ENCODE measurements around the gene GRIK5.

The GRIK5 gene

GRCh38 chr19:42097461-42097860 lies 27.5 kb upstream of the GRIK5 start:
- no peak for TF ChIP-seq MYC (IDR thresholded peaks at IDR 0.05; ENCODE audit: low read depth, low read length)
- no peak for TF ChIP-seq POLR2A (IDR thresholded peaks at IDR 0.05; ENCODE audit: extremely low read depth, insufficient read length)
- no peak for TF ChIP-seq MAX (IDR thresholded peaks at IDR 0.05; ENCODE audit: low read depth, low read length)
- no peak for TF ChIP-seq CTCF (IDR thresholded peaks at IDR 0.05; ENCODE audit: low read depth, low read length)
- H3K4me3 ChIP-seq (ENCODE audit: low read depth, low read length): no peak overlapping the region
- no peak for DNase-seq (ENCODE audit: low read depth)

GRCh38 chr19:42096255-42096837 lies 26.3 kb upstream of the GRIK5 start:
- no peak overlapping the region for H3K4me3 ChIP-seq (ENCODE audit: low read depth, low read length)
- no peak for DNase-seq (ENCODE audit: low read depth)
- TF ChIP-seq CTCF (IDR thresholded peaks at IDR 0.05; ENCODE audit: low read depth, low read length): no peak
- no peak for TF ChIP-seq MAX (IDR thresholded peaks at IDR 0.05; ENCODE audit: low read depth, low read length)
- no peak for TF ChIP-seq MYC (IDR thresholded peaks at IDR 0.05; ENCODE audit: low read depth, low read length)
- no peak for TF ChIP-seq POLR2A (IDR thresholded peaks at IDR 0.05; ENCODE audit: extremely low read depth, insufficient read length)

GRCh38 chr19:42095814-42096230 lies 25.8 kb upstream of the GRIK5 start:
- TF ChIP-seq MYC (IDR thresholded peaks at IDR 0.05; ENCODE audit: low read depth, low read length) (no peak), MAX (IDR thresholded peaks at IDR 0.05; ENCODE audit: low read depth, low read length) (no peak), CTCF (IDR thresholded peaks at IDR 0.05; ENCODE audit: low read depth, low read length) (no peak), POLR2A (IDR thresholded peaks at IDR 0.05; ENCODE audit: extremely low read depth, insufficient read length) (no peak)
- no peak for DNase-seq (ENCODE audit: low read depth)
- H3K4me3 ChIP-seq (ENCODE audit: low read depth, low read length): no peak overlapping the region

- no peak overlapping the region for H3K4me3 ChIP-seq (ENCODE audit: low read depth, low read length)
- TF ChIP-seq CTCF (IDR thresholded peaks at IDR 0.05; ENCODE audit: low read depth, low read length) (no peak), MYC (IDR thresholded peaks at IDR 0.05; ENCODE audit: low read depth, low read length) (no peak), MAX (IDR thresholded peaks at IDR 0.05; ENCODE audit: low read depth, low read length) (no peak), POLR2A (IDR thresholded peaks at IDR 0.05; ENCODE audit: extremely low read depth, insufficient read length) (no peak)
- no peak for DNase-seq (ENCODE audit: low read depth)
Observed at GRCh38 chr19:42095142-42095813, 25.3 kb upstream of the GRIK5 start.

- TF ChIP-seq MYC (IDR thresholded peaks at IDR 0.05; ENCODE audit: low read depth, low read length): no peak
- no peak for TF ChIP-seq POLR2A (IDR thresholded peaks at IDR 0.05; ENCODE audit: extremely low read depth, insufficient read length)
- no peak for TF ChIP-seq MAX (IDR thresholded peaks at IDR 0.05; ENCODE audit: low read depth, low read length)
- no peak for TF ChIP-seq CTCF (IDR thresholded peaks at IDR 0.05; ENCODE audit: low read depth, low read length)
- no peak for DNase-seq (ENCODE audit: low read depth)
- H3K4me3 ChIP-seq (ENCODE audit: low read depth, low read length): no peak overlapping the region
Observed at GRCh38 chr19:42093926-42094325, 23.9 kb upstream of the GRIK5 start.

Measured in NB4 (cell line).